ENCODE results near the gene TP53AIP1.

Gene TP53AIP1

DNA sequence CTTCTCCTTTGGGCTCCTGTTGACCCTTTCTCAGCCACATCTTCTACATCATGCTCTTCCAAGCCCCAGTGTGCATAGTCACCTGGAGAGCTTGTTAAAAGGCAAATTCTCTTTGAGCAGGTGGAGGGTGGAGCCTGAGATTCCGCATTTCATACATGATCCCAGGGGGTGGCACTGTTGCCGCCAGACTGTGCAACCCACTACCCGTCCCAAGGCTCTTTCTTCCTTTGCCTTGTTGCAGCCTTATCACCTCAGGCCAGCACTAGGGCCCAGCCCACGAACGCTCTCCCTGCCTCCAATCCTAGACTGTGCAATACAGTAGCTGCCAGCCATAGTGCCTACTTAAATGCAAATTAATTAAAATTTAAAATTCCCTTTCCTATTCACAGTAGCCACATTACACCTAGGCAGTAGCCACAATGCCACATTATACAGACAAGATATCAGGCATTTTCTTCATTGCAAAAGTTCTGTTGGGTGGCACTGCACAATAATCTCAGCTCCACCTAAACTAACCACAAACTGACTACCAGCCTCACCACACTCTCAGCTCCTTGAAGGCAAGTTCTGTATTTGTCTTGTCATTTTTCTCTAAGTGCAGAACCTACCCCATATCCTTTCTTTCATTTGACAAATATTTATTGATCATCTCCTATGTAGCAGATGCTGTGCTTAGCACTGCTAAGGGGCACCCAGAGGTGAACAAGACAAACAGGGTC is 56.1 kb downstream of the TP53AIP1 start:
- peak; percentile 62 for DNase-seq
